GM18499 (cell line): ENCODE measurements around the gene CAP2.

Source experiments
- ATAC-seq: cut with Tn5 transposase; IDR thresholded peaks from one replicate; pipeline ENCODE4 v1.9.1; 2021; ENCODE audit warnings: moderate number of reproducible peaks; ENCODE audit not compliant: insufficient read depth, unreplicated experiment

Gene CAP2

DNA sequence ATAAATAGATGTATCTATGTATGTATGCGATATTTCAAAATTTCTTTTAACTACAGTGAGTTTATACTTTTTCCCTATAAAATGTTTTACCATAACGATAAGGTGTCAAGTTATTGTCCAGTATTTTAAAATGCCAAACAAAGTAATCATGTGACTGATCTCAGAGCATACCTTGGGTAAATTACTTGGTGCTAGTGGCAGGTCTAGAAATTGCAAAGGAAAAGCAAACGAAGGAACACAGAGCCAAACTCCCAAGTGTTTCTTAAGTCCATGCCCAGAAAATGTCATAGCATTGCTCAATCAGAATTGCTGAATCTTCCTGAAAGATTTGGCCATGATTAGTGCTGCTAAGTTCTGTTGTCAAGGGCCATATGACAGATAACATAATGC lies 77.5 kb downstream of the CAP2 start:
- ATAC-seq, result no peak

DNA sequence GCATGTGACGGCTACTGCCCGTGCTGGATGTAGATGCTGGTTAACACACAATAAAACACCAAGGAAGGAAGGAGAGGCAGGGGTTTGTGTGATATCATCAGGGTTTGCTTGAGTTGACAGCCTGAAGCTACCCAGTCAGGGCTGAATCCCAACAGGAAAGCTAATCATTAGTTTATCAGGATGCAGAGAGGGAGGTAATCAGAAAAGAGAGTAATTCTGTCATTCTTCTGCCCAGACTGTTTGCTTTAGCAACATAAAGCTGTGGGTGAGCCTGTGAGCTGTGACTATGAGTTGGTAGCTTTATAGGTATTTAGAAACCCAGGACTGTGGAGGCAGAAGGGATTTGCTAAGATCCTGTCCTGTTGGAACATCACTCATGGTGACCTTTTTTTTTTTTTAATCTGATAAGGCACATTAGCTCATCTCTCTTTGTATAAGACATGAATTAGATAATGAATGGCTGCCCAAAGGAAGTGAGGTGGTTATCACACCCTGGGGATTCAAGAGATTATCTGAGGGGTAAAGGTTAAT lies 79.3 kb downstream of the CAP2 start:
- no peak for ATAC-seq

DNA sequence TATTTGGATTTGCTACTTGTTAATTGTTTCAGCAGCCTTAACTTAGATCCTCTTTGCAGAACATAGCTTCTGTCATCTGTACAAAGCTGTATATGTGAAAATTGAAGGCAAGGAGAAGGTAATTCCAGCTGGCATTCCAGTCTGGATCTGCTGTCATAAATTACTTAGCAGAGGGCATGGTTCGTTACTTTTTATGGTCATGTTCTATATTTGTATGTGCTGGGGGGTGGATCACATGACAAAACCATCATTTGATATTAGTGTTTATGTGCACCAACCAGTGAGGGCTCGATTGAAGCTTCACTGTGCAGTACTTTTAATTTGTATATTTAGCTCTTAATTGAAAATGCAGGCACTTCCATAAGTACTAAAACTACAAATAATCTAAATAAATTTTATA lies 80.2 kb downstream of the CAP2 start:
- no peak for ATAC-seq

DNA sequence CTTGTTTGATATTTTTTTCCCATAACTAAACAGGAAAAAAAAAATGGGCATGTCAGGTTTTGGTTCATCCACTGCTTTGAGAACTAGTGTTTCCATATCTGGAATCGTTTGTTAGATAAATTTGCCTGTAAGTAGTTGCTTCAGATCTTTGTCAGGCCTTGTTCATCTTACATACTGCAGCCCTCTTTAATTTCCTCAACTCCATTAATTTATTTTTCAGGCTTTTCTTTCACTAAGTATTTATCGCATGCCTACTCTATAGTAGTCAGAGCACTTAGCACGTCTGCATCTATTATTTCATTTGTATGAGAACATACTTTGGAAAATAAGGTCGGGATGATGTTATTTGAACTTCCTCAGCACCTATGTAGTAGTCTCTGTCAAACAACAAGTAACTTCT lies 80.9 kb downstream of the CAP2 start:
- no peak for ATAC-seq

DNA sequence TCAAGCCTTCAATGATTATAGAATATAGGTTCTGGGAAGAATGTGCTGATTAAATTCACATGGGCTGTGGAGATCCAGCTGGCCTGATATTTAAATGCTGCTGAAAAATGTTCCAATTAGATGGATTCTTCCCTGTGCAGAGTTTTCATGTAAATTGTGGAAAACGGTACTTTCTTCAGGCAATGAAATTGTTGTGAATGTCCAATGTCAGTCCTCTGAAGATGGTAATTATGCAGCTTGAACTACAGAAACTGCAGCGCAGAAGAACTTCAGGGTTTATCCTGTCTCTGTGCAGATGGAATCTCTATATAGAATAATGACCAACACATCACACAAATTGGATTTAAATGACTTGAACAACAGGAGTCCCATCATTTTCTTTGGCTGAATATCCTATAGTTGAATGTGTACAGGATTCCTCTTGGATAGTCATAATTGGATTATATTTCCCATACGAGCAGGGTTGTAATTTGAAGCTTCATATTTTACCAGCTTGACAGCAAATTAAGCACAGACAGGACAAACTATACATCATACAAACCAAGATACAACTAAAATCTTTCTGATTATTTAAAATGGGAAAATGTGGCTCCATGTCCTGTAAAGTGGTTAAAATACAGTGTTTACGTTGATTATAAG lies 82.3 kb downstream of the CAP2 start:
- no peak for ATAC-seq

DNA sequence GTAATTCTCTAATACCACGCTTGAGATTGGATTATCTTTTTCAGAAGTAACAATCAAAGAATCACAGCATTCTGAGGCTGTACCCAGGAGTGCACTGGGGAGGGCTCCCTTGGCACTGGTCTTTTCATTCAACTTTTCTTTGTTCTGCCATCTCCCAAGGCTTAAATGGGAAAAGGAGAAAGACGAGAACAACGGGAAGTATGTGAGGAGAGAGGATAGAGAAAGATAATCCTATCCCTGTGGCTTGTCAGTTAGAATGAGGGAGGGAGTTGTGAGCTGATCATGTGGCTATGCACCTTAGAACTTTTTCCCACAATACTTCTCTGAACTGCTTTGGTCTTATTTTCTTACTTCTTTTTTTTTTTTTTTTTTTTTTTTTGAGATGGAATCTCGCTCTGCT lies 83.1 kb downstream of the CAP2 start:
- no peak for ATAC-seq

DNA sequence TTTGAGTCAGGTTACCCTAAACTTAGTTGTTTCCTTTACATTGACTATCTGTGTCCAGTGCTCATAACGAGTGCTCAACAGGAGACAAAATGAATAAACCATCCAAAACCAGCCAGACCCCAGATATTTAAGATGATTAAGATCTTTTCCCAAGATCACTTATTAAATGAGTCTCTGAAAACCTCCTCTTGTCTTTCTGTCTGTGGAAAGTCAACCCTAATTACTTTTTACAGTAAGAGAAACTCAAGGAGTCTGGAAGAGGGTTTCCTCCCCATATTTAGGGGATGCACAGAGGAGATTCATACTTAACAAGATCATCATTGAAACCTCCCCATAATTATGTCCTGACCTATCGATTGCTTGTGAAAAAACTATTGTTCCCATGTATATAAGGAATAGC lies 84.0 kb downstream of the CAP2 start:
- no peak for ATAC-seq

DNA sequence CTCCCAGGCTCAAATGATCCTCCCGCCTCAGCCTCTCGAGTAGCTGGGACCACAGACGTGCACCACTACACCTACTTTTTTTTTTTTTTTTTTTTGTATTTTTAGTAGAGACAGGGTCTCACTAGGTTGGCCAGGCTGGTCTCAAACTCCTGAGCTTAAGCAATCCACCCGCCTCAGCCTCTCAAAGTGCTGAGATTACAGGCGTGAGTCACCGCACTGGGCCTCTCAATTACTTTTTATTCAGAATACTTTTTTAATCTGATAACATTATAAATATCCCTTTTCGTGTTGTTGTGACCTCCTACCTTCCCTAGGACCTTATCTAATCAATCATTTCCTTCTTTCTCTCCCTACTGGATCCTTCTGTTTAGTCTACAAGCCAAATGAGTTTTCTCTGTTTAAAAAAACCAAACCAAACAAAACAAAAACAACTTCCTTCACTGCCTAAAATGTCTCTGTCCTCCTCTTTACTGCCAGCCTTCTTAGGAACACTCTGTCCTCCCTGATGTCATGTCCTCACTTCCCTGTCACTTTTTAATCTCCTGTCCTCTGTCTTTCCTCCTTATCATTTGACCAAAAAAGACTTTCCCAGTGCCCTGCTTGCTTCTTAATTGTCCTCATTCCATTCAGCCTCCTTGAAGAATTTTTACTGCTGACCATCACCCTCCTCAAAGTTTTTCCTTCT lies 85.0 kb downstream of the CAP2 start:
- ATAC-seq, result no peak

DNA sequence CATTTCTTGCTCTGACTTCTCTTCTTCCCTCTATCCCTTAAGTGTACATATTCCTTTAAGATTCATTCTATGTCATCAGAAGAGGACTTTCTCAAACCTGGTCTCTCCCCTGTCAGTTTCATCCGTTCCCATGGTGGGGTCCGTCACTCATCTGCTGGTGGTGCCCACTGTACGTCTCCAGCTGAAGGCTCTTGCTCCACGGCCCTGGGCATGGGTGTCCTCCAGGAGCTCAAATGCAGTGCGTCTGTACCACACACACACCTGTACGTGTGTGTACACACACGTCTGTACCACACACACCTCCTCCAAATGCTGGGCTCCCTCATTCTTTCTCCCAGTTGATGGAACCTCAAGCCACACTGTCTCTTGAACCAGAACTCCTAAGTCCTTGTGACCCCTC lies 85.6 kb downstream of the CAP2 start:
- ATAC-seq, result no peak

DNA sequence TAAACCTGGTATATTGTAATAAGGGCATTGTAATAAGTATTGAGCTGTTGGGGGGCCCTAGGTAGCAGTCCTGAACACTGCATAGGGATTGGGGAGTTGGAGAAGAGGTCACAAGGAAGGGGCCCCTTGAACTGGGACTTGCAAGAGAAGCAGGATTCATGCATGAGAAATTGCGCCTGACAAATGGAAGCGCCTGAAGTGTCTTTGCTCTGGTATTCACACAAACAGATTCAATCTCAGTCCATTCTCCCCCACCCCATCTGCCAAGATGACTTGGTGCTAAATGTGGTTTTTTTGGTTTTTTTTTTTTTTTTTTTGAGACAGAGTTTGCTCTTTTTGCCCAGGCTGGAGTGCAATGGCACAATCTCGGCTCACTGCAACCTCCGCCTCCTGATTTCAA lies 87.1 kb downstream of the CAP2 start:
- no peak for ATAC-seq

DNA sequence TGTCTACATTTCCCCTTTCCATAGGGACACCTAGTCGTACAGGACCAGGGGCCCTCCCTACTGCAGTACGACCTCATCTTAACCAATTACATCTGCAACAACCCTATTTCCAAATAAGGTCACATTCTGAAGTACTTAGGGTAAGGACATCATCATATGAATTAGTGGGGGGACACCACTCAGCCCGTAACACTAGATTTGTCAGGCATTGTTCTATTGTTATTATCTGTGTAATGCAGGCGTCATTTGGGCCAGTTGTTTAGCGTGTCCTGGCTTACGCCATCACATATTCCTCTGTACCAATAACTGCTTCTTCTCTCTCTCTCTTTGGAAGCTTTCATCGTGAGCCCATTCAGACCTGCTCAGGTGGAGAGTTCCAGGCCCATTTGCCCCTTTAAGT lies 89.3 kb downstream of the CAP2 start:
- ATAC-seq, result no peak

DNA sequence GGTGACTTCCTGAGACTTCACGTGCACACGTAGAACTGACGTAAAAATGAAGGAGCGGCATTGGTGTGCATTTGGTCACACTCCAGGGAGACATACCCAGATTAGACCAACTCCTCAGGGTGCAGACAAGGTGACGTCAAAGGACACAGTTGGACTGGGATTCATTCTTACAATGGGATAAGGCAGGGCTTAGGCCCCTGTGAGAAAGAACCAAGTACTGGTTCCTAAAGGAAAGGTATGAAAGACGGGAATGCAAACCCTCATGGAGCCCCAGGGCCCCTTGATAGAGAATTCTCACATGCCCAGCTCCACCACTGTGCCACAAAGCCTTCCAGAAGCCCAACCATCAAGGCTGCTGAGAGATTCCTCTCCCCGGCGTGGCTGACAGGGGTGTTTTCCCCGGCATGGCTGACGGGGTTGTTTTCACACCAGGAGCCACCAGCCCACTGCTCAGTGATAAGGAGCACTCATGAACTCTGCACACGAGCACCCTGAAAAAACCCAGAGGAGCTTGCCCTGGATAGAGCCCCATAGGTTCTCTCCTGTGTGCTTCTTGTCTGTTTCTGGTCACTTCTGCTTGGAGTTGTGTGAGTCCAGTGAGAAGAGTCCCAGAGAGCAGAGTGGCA lies 90.1 kb downstream of the CAP2 start:
- no peak for ATAC-seq

DNA sequence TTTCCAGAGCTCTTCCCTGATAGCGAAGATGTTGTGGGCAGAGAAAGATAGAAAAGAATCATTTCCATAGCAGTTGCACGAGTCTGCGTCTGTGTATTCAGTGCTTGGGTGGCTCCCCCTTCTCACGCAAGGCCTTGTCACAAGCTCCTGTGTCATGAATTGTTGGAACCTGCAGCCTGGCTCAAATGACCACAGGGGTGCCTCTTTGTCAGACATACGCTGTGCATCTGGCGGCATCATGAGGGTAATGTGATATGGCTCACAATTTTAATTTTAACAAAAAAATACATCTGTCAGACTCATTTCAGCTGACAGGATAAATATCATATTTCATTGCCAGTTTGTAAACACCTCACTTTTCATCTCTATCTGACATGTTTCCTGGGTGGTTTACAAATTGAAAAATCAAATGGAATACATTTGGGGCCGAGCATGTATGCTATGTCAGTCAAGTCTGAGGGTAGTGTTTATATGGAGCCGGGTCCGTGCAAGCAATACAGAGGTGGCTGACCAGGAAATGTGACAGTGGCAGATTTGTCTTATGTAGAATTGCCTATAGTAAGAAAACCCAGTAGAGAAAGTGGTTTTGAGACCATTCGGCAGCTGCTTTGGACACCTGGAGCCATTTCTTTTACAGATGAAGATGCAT lies 90.9 kb downstream of the CAP2 start:
- ATAC-seq, result no peak

DNA sequence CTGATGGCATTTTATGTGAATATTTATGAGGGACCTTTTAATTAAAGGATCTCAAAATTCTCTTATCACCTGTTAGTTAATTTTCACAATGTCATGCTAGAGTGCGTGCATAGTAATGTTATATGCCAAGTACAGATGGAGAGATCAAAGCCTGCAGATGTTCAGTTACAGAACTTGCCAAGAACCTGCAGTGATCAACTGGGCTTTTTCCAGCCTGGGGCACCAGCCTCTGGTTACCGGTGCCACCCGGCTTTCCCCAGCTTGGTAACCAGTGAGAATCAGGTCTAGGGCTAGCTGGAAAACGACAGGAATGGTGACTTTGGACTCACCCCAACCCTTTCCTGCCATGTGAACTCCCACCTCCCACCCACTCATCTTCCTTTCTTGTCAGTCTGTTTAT lies 91.8 kb downstream of the CAP2 start:
- no peak for ATAC-seq

DNA sequence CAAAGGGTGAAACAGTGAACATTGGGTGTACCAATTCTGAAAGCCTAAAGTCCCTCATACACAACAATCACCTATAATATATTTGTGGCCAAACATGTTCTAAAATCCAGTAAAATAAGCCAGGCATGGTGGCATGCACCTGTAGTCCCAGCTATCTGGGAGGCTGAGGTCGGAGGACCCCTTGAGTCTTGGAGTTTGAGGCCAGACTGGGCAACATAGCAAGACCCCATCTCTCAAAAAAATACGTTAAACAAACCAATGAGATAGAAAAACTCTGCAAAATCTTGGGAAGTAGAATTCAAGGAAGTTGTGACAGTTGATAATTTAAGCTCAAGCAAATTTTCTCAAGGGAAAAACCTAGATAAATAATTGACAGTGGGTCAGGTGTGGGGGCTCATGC lies 92.6 kb downstream of the CAP2 start:
- no peak for ATAC-seq

DNA sequence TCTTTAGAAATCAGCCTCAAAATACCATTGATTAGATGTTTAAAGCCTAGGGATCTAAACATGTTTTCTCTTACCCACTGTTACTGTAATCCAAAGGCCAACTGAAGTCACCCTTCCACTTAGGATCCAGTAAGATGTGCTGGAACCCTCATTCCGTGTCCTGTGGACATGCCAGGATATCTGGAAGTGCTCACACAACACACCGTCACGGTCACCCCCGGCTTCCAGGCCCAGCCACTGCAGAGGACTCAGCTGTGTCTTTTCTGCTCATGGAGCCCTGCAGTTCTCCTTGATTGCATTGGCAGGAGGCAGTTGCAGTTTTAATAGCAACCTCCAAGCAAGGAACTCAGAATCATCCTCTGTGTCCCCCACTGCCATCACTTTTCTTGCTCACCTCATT lies 93.3 kb downstream of the CAP2 start:
- no peak for ATAC-seq

DNA sequence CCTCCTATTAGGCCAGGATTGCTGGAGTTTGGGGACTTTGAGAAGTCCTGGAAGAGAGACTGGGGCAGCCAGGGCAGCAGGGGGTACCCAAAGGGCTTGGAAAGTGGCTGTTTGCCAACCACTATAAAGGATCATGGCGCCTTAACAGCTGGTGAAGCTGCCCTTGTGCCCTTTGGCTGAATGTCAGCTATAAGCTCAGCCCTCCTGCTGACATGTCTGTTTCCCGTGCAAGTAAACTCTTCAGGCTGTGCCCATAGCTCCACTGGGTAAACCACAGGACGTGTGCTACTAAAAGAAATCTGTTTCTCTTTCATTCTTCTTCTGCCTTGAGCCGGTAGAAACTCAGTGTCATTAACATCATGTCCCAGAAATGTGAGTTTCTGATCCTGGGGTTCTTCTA lies 97.3 kb downstream of the CAP2 start:
- no peak for ATAC-seq

DNA sequence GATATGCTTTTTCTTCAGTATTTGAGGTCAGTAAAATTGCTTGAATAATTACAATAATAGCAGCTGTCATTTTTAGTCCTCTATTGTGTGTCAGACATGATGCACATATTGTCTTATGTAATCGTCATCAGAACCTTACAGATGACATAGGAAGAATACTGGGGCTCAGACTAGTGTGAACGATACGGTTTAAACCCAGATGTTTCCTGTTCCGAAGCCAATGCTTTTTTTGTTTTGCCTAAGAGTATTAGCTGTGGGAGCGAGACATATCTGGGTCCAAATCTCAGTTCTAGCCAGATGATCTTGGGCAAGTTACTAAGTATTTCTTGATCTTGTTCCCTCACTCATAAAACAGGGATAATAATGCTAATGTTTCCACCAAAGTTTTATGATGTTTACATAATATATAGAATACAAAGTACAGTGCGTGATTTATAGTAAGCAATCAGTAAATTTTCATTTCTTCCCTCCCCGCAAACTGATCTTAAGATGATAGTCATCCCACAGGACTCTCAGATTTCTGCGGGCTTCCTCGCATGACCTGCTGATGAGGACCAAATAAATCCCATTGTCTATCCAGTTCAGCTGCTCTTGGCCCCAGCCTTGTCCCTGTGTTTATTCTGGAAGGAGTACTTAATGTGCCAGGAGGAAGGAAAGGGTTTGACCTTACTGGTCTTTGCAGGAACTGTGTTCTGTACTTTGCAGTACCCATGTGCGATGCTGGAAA lies 98.2 kb downstream of the CAP2 start:
- ATAC-seq, result no peak

DNA sequence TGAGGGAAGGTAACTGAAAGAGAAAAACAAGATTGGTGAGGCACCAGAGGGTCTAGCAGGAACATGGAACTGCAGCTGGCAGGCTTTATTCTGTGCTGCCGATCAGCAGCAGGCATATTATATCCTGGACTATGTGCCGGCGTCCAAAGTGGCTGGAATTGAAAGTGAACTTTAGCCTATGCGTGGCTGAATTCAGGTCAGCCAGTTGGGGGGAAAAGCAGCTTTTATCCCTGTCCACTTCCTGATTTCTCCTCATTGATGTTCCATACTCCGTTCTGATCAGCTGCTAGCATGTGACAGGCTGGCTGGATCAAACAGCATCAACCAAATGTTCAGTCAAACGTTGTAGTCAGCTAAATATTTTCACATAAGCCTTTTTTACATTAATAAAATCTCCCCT lies 99.0 kb downstream of the CAP2 start:
- ATAC-seq, result no peak

DNA sequence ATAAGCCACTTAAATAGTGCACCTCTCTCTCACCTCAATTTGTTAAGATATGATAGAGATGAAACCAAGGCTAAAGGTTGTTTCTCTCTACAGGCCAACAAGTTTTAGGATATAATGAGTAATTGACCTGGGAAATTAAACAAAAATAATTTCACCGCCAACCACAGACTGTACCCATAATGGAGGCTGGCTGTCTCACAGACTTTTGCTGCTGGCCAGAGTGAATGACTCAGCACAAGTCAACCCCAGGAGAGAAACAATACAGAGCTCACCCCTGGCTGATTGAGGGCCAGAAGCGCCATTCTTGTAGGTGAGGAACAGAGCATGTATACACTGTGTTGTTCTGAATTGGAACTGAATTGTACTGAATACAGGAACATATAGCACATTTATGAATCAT lies 99.9 kb downstream of the CAP2 start:
- ATAC-seq, result no peak

DNA sequence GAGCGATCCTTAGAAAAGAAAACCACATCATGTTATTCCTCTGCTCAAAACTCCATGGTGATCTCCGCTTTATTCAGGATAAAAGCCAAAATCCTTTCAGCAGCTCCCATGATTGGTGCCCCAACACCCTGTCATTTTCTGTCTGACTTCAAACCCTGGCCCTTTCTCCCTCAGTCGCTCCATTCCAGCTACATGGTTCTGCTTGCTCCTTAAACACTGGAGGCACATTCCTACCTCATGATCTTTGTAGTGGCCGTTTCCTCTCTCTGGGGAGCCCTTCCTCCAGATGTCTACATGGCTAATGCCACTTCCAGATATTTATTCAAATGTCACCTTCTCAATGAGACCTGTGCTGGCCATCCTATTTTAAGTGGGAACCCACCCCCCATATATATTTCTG lies 100.8 kb downstream of the CAP2 start:
- no peak for ATAC-seq
